HepG2 (cell line): ENCODE results near the gene ZNF264. TPM values are rescaled to one million over a fixed set of nuclear protein-coding genes. Genes with fewer than 3 reads are reported as not detected.

ENCODE experiments used
- ATAC-seq: fragments of 200-7000 bp; cut with Tn5 transposase; 3 replicates; pipeline ENCODE4 v1.9.1; 2020; ENCODE audit warnings: mild to moderate bottlenecking, moderate library complexity
- BruUV-seq: library from RNA; stranded (reverse); fragments of 400-500 nt; replicated peaks from 2 replicates; lab custom pipeline; 2021; lab: Mats Ljungman, UMichigan
- CTCF ChIA-PET: fragments of 300-600 bp; formaldehyde crosslinking; extraction: SDS; loops from one replicate; lab custom pipeline; 2021; ENCODE audit warnings: low total read pairs, inconsistent platforms, low intra/inter-chr PET ratio; lab: Yijun Ruan, JAX
- POLR2A ChIA-PET: fragments of 350-600 bp; sonication (Branson Sonifier 250); formaldehyde crosslinking; loops from one replicate; lab custom pipeline; 2020; ENCODE audit warnings: antibody characterized with exemption, inconsistent platforms; lab: Yijun Ruan, JAX
- DNase-seq: peaks from one replicate; pipeline ENCODE4 v3.0.0-alpha.2; 2015; ENCODE audit warnings: low spot score
- FAIRE-seq: peaks from 3 replicates; lab custom pipeline; 2011; peaks lifted over from hg19 to GRCh38; lab: Jason Lieb, UNC
- H2AFZ ChIP-seq: one replicate; pipeline ENCODE4 v1.6.1; 2011; ENCODE audit warnings: low read length, inconsistent platforms
- H3K27ac ChIP-seq: fragments of 300-600 bp; 3 replicates; pipeline ENCODE4 v1.8.0; 2011; ENCODE audit warnings: mixed run types, mild to moderate bottlenecking, mixed read lengths, low read length, inconsistent platforms; ENCODE audit not compliant: insufficient read depth; ENCODE audit errors: extremely low read length
- H3K27me3 ChIP-seq, 2 experiments: fragments of 200-600 bp in 1 of 2; 2 replicates in 1 of 2; 3 replicates in 1 of 2; pipeline versions ENCODE4 v1.6.0 to v1.8.0; 2011; ENCODE audit warnings: low read length in 2 of 2, mild to moderate bottlenecking in 2 of 2, moderate library complexity in 2 of 2, inconsistent platforms in 1 of 2; ENCODE audit not compliant: insufficient read depth in 2 of 2, control insufficient read depth in 1 of 2
- H3K36me3 ChIP-seq, 2 experiments: fragments of 200-600 bp in 1 of 2; replicated peaks in 1 of 2; 2 replicates in 1 of 2; 3 replicates in 1 of 2; pipeline versions ENCODE4 v1.5.1 to v1.8.0; 2011; ENCODE audit warnings: low read length in 2 of 2, inconsistent platforms in 1 of 2; ENCODE audit not compliant: insufficient read depth in 2 of 2, control insufficient read depth in 1 of 2
- H3K4me1 ChIP-seq: 2 replicates; pipeline ENCODE4 v1.5.1; 2012; ENCODE audit warnings: low read length, inconsistent platforms; ENCODE audit not compliant: insufficient read depth
- H3K4me2 ChIP-seq: 2 replicates; pipeline ENCODE4 v1.6.0; 2011; ENCODE audit warnings: low read depth, low read length, inconsistent platforms
- H3K4me3 ChIP-seq, 3 experiments: fragments of 200-600 bp in 1 of 3; sonication (generic), shearing (Covaris generic) in 1 of 3; replicated peaks in 1 of 3; 2 replicates each; pipeline ENCODE4 v1.5.1; 2011 to 2016; ENCODE audit warnings: low read length in 3 of 3, inconsistent platforms in 2 of 3, low read depth in 2 of 3, mild to moderate bottlenecking in 2 of 3, control low read depth in 1 of 3, mixed read lengths in 1 of 3; ENCODE audit not compliant: insufficient read depth in 1 of 3
- H3K79me2 ChIP-seq: one replicate; pipeline ENCODE4 v1.6.1; 2011; ENCODE audit warnings: low read length, inconsistent platforms; ENCODE audit not compliant: insufficient read depth
- H3K9ac ChIP-seq: 2 replicates; pipeline ENCODE4 v1.6.0; 2011; ENCODE audit warnings: mild to moderate bottlenecking, low read depth, low read length, inconsistent platforms; ENCODE audit not compliant: insufficient read depth
- H3K9me3 ChIP-seq: 2 replicates; pipeline ENCODE4 v1.5.1; 2012; ENCODE audit warnings: mild to moderate bottlenecking, low read length
- H4K20me1 ChIP-seq: 2 replicates; pipeline ENCODE4 v1.6.0; 2011; ENCODE audit warnings: inconsistent platforms, mild to moderate bottlenecking, low read length, moderate library complexity; ENCODE audit not compliant: insufficient read depth
- ADNP ChIP-seq: sonication (generic); formaldehyde crosslinking; IDR thresholded peaks from 2 replicates; pipeline ENCODE4 v1.4.0; 2020; ENCODE audit warnings: missing genetic modification reagents
- ATF6 ChIP-seq: sonication (generic); formaldehyde crosslinking; conservative IDR thresholded peaks from 2 replicates; pipeline ENCODE4 v1.4.0; 2020; ENCODE audit warnings: missing genetic modification reagents
- NFKBIZ ChIP-seq: IDR thresholded peaks from 2 replicates; pipeline ENCODE4 v1.6.1; 2018; ENCODE audit warnings: missing genetic modification reagents, missing compliant biosample characterization
- SMARCC2 ChIP-seq: fragments of 450-650 bp; IDR thresholded peaks from 2 replicates; pipeline ENCODE4 v1.6.1; 2017; ENCODE audit warnings: antibody characterized with exemption, mild to moderate bottlenecking
- SMARCE1 ChIP-seq: fragments of 450-650 bp; IDR thresholded peaks from 2 replicates; pipeline ENCODE4 v1.6.1; 2017; ENCODE audit warnings: borderline replicate concordance
- SRY ChIP-seq: sonication (generic); formaldehyde crosslinking; IDR thresholded peaks from 2 replicates; pipeline ENCODE4 v1.8.0; 2022; ENCODE audit warnings: mild to moderate bottlenecking, missing genetic modification reagents
- ZBTB26 ChIP-seq: IDR thresholded peaks from 2 replicates; pipeline ENCODE4 v1.6.1; 2016; ENCODE audit warnings: missing compliant biosample characterization, missing genetic modification reagents, borderline replicate concordance
- ZKSCAN5 ChIP-seq: sonication (generic); formaldehyde crosslinking; IDR thresholded peaks from 2 replicates; pipeline ENCODE4 v1.5.1; 2020; ENCODE audit warnings: mild to moderate bottlenecking, missing genetic modification reagents
- ZNF224 ChIP-seq: sonication (generic); formaldehyde crosslinking; IDR thresholded peaks from 2 replicates; pipeline ENCODE4 v1.5.0; 2020; ENCODE audit warnings: mild to moderate bottlenecking, missing genetic modification reagents
- ZNF431 ChIP-seq: sonication (generic); formaldehyde crosslinking; IDR thresholded peaks from 2 replicates; pipeline ENCODE4 v1.9.0; 2022; ENCODE audit warnings: missing genetic modification reagents, low read depth, mild to moderate bottlenecking, borderline replicate concordance
- ZNF607 ChIP-seq: sonication (generic); formaldehyde crosslinking; IDR thresholded peaks from 2 replicates; pipeline ENCODE4 v1.5.1; 2020; ENCODE audit warnings: missing genetic modification reagents, mild to moderate bottlenecking, borderline replicate concordance
- ZNF782 ChIP-seq: sonication (generic); formaldehyde crosslinking; IDR thresholded peaks from 2 replicates; pipeline ENCODE4 v1.4.0; 2020; ENCODE audit warnings: missing genetic modification reagents, mild to moderate bottlenecking, borderline replicate concordance
- WGBS: methylation state at CpG from one replicate; pipeline ENCODE4 v1.1.6; 2017; ENCODE audit warnings: low lambda C conversion rate; 5-methylcytosine and 5-hydroxymethylcytosine counted together
- in situ Hi-C: cut with HindIII; loops from 2 replicates; pipeline ENCODE4 v1.10.0; 2017; ENCODE audit warnings: low pct_unique_long_range_greater_than_20kb; ENCODE audit not compliant: extremely low pct_ligation_motif_present
- intact Hi-C: fragments of 100-400 bp; cut with micrococcal nuclease; formaldehyde crosslinking; loops from one replicate; pipeline ENCODE4 v1.10.0; 2022; ENCODE audit not compliant: unreplicated experiment
- polyA plus RNA-seq, 8 experiments: library from polyadenylated mRNA; depleted of rRNA in 3 of 8; stranded (reverse) in 7 of 8; unstranded in 1 of 8; fragments of >200 nt; fragmentation: Illumina TruSeq in 4 of 8; extraction: Trizol in 4 of 8; gene quantifications; 2 replicates each; pipeline versions ENCODE4 v1.2.1 to v1.2.3, GENCODE V29; 2011 to 2016; ENCODE audit warnings: low read depth in 4 of 8, missing spikeins in 1 of 8, mixed read lengths in 1 of 8; ENCODE audit not compliant: insufficient read depth in 1 of 8
- total RNA-seq, 5 experiments: library from RNA; depleted of rRNA; stranded (reverse); fragments of >200 nt; fragmentation: Illumina TruSeq; extraction: Trizol; gene quantifications; 2 replicates each; pipeline ENCODE4 v1.2.3, GENCODE V29; 2016; ENCODE audit warnings: low read depth in 1 of 5
- TF ChIP-seq, protein P1 (sequence below): sonication (generic); formaldehyde crosslinking; IDR thresholded peaks from 2 replicates; pipeline ENCODE4 v1.4.0; 2020; ENCODE audit warnings: missing genetic modification reagents
- TF ChIP-seq, protein P2 (sequence below): sonication (generic); formaldehyde crosslinking; conservative IDR thresholded peaks from 2 replicates; pipeline ENCODE4 v1.4.0; 2020; ENCODE audit warnings: mild to moderate bottlenecking, missing genetic modification reagents, moderate library complexity

Gene ZNF264
- total and polyA plus RNA-seq, 2 of the 13 experiments (the other 11 are each of a cell fraction or from before 2014, with no cell fraction given), result 3.5 to 17.6 TPM

- no peak overlapping the region for H3K9ac ChIP-seq
- WGBS, result 89% methylated on average over 6 of the region's 6 CpGs
- peaks cover 24% of the 10 kb centered on the region for H3K4me1 ChIP-seq
- H3K79me2 ChIP-seq, result peaks cover 7% of the 10 kb centered on the region
- no peak overlapping the region for H3K27ac ChIP-seq
- H3K4me3 ChIP-seq, result no peak overlapping the region
- peaks cover 13 to 69% of the 10 kb centered on the region in 2 experiments for H3K36me3 ChIP-seq
- POLR2A ChIA-PET, result no interaction called here
- H4K20me1 ChIP-seq, result no peaks in the 10 kb centered on the region
- no peaks in the 10 kb centered on the region for H3K27me3 ChIP-seq
- DNase-seq (no peak), ATAC-seq (no peak), FAIRE-seq (no peak)
- TF ChIP-seq SMARCE1, result no peak
- TF ChIP-seq, protein P1, sequence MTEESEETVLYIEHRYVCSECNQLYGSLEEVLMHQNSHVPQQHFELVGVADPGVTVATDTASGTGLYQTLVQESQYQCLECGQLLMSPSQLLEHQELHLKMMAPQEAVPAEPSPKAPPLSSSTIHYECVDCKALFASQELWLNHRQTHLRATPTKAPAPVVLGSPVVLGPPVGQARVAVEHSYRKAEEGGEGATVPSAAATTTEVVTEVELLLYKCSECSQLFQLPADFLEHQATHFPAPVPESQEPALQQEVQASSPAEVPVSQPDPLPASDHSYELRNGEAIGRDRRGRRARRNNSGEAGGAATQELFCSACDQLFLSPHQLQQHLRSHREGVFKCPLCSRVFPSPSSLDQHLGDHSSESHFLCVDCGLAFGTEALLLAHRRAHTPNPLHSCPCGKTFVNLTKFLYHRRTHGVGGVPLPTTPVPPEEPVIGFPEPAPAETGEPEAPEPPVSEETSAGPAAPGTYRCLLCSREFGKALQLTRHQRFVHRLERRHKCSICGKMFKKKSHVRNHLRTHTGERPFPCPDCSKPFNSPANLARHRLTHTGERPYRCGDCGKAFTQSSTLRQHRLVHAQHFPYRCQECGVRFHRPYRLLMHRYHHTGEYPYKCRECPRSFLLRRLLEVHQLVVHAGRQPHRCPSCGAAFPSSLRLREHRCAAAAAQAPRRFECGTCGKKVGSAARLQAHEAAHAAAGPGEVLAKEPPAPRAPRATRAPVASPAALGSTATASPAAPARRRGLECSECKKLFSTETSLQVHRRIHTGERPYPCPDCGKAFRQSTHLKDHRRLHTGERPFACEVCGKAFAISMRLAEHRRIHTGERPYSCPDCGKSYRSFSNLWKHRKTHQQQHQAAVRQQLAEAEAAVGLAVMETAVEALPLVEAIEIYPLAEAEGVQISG (CRISPR knock-in tag), result no peak
- TF ChIP-seq, protein P2, sequence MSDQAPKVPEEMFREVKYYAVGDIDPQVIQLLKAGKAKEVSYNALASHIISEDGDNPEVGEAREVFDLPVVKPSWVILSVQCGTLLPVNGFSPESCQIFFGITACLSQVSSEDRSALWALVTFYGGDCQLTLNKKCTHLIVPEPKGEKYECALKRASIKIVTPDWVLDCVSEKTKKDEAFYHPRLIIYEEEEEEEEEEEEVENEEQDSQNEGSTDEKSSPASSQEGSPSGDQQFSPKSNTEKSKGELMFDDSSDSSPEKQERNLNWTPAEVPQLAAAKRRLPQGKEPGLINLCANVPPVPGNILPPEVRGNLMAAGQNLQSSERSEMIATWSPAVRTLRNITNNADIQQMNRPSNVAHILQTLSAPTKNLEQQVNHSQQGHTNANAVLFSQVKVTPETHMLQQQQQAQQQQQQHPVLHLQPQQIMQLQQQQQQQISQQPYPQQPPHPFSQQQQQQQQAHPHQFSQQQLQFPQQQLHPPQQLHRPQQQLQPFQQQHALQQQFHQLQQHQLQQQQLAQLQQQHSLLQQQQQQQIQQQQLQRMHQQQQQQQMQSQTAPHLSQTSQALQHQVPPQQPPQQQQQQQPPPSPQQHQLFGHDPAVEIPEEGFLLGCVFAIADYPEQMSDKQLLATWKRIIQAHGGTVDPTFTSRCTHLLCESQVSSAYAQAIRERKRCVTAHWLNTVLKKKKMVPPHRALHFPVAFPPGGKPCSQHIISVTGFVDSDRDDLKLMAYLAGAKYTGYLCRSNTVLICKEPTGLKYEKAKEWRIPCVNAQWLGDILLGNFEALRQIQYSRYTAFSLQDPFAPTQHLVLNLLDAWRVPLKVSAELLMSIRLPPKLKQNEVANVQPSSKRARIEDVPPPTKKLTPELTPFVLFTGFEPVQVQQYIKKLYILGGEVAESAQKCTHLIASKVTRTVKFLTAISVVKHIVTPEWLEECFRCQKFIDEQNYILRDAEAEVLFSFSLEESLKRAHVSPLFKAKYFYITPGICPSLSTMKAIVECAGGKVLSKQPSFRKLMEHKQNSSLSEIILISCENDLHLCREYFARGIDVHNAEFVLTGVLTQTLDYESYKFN, result no peak
- no peak for TF ChIP-seq ZNF607 (CRISPR knock-in tag)
- TF ChIP-seq ZNF782, result no peak
- no peak for TF ChIP-seq ZNF431 (CRISPR knock-in tag)
- TF ChIP-seq ZBTB26 (CRISPR knock-in tag), result no peak
- TF ChIP-seq NFKBIZ (CRISPR knock-in tag), result no peak
- TF ChIP-seq SMARCC2, result no peak
- no peak for TF ChIP-seq SRY (CRISPR knock-in tag)
- TF ChIP-seq ZNF224, result no peak
- no peak for TF ChIP-seq ATF6 (CRISPR knock-in tag)
- no peak for TF ChIP-seq ZKSCAN5 (CRISPR knock-in tag)
- TF ChIP-seq ADNP, result no peak
- intact Hi-C loops, result no loop called here
- H2AFZ ChIP-seq, result no peak overlapping the region
- no peaks in the 10 kb centered on the region for H3K9me3 ChIP-seq
- CTCF ChIA-PET, result no interaction called here
- in situ Hi-C loops, result no loop called here
- no TSS peak for BruUV-seq
- H3K4me2 ChIP-seq, result no peak overlapping the region
These were observed 57.3 kb downstream of the ZNF264 start for GRCh38 chr19:57248646-57249045.
